ENCODE measurements around the gene MAPRE3.
"Not testable (repeated sequence)": the region's sequence is repeated elsewhere in the genome, so short reads cannot be mapped to it uniquely, and the experiment has no call there.

The MAPRE3 gene

GRCh38 chr2:27074738-27075565 lies 104.5 kb downstream of the MAPRE3 start:
- TF ChIP-seq, protein P1, sequence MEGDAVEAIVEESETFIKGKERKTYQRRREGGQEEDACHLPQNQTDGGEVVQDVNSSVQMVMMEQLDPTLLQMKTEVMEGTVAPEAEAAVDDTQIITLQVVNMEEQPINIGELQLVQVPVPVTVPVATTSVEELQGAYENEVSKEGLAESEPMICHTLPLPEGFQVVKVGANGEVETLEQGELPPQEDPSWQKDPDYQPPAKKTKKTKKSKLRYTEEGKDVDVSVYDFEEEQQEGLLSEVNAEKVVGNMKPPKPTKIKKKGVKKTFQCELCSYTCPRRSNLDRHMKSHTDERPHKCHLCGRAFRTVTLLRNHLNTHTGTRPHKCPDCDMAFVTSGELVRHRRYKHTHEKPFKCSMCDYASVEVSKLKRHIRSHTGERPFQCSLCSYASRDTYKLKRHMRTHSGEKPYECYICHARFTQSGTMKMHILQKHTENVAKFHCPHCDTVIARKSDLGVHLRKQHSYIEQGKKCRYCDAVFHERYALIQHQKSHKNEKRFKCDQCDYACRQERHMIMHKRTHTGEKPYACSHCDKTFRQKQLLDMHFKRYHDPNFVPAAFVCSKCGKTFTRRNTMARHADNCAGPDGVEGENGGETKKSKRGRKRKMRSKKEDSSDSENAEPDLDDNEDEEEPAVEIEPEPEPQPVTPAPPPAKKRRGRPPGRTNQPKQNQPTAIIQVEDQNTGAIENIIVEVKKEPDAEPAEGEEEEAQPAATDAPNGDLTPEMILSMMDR (IDR thresholded peaks at IDR 0.05; ENCODE audit: low read depth, low read length) = no peak
- no peak overlapping the region for H3K4me3 ChIP-seq (ENCODE audit: low read depth, low read length)

- H3K4me3 ChIP-seq (ENCODE audit: low read depth, low read length) = not testable (repeated sequence)
These were observed 105.1 kb downstream of the MAPRE3 start for GRCh38 chr2:27075566-27075871.

DNA sequence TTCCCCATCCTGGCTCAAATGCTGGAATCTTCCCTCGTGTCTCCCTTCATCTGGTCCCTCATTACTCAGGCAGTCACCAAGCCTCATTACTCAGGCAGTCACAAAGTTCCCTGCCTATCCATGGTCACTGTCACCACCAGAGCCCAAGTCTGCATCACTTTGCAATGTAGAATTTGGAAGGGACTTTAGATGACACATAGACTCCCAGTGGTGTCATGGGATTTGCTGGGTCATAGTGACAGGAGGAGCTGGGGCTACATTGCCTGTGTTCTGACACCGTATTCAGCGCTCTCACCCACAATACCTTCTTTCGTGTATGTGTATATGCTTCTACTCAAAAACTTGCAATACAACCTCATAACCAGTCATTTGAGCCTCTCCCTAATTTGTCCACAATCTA lies 105.9 kb downstream of the MAPRE3 start:
- no peak overlapping the region for H3K4me3 ChIP-seq (ENCODE audit: low read depth, low read length)
- TF ChIP-seq, protein P1 (IDR thresholded peaks at IDR 0.05; ENCODE audit: low read depth, low read length) = no peak

Measured in WI38 (cell line).